Epithelial cell of esophagus (primary cell): Measurements from ENCODE around the gene BCAM.

ENCODE experiments used
- DNase-seq: peaks from one replicate; pipeline ENCODE4 v3.0.0; 2010; ENCODE audit warnings: low read depth
- H3K4me3 ChIP-seq: 2 replicates; pipeline ENCODE4 v1.5.1; 2011; ENCODE audit warnings: mild to moderate bottlenecking, low read length, control low read depth
- CTCF ChIP-seq: IDR thresholded peaks from 2 replicates; pipeline ENCODE4 v1.5.1; 2011; ENCODE audit warnings: low read depth, mild to moderate bottlenecking, low read length, control low read depth, inconsistent platforms; ENCODE audit not compliant: insufficient read depth; ENCODE audit errors: missing control alignments

Gene BCAM

GRCh38 chr19:44794610-44795009 is 14.3 kb upstream of the BCAM start:
- no peak for DNase-seq
- H3K4me3 ChIP-seq, result no peak overlapping the region
- no peak for TF ChIP-seq CTCF

GRCh38 chr19:44795398-44795987 is 13.4 kb upstream of the BCAM start:
- no peak overlapping the region for H3K4me3 ChIP-seq
- TF ChIP-seq CTCF, result no peak
- DNase-seq, result no peak

- DNase-seq, result no peak
- H3K4me3 ChIP-seq, result no peak overlapping the region
- TF ChIP-seq CTCF, result no peak
Measured at GRCh38 chr19:44796701-44797115, 12.2 kb upstream of the BCAM start.

- TF ChIP-seq CTCF, result no peak
- DNase-seq, result no peak
- H3K4me3 ChIP-seq, result no peak overlapping the region
Measured at GRCh38 chr19:44799627-44800346, 9.1 kb upstream of the BCAM start.

GRCh38 chr19:44800461-44800860 is 8.4 kb upstream of the BCAM start:
- peak; percentile 92 for TF ChIP-seq CTCF
- DNase-seq, result peak; percentile 78
- H3K4me3 ChIP-seq, result no peak overlapping the region

GRCh38 chr19:44803442-44804428 is 5.2 kb upstream of the BCAM start:
- DNase-seq, result peak; percentile 23
- H3K4me3 ChIP-seq, result no peak overlapping the region
- no peak for TF ChIP-seq CTCF
